GM12874 (cell line): ENCODE data around the gene SCAMP3.

Experiments used
- CTCF ChIP-seq: IDR thresholded peaks from 2 replicates; pipeline ENCODE4 v1.5.1; 2011; ENCODE audit warnings: low read depth, mild to moderate bottlenecking, control low read depth, low read length, moderate library complexity; ENCODE audit not compliant: insufficient read depth

Gene SCAMP3

GRCh38 chr1:155282488-155283091, 20.4 kb upstream of the SCAMP3 start:
- no peak for TF ChIP-seq CTCF

- no peak for TF ChIP-seq CTCF
Observed at GRCh38 chr1:155279268-155279667, 17.1 kb upstream of the SCAMP3 start.

- no peak for TF ChIP-seq CTCF
Observed at GRCh38 chr1:155278689-155279160, 16.6 kb upstream of the SCAMP3 start.

- TF ChIP-seq CTCF = peak; percentile 56
Observed at GRCh38 chr1:155277902-155278688, 15.9 kb upstream of the SCAMP3 start.

- TF ChIP-seq CTCF = peak; percentile 70
Observed at GRCh38 chr1:155277070-155277901, 15.1 kb upstream of the SCAMP3 start, which contains the start of gene HCN3. TSS of gene HCN3 (plus strand) at chr1:155277463. CDS start at chr1:155277591, 128 bp downstream.

- no peak for TF ChIP-seq CTCF
Observed at GRCh38 chr1:155273343-155274245, 11.4 kb upstream of the SCAMP3 start, which contains the start of gene CLK2. TSS of gene CLK2 (minus strand) at chr1:155273504. CDS start at chr1:155270977, 2,527 bp downstream.
